ENCODE results near the gene ANXA7.
A peak's percentile ranks its signal among the peaks of the same experiment; 100 is the strongest.

ANXA7 gene

DNA sequence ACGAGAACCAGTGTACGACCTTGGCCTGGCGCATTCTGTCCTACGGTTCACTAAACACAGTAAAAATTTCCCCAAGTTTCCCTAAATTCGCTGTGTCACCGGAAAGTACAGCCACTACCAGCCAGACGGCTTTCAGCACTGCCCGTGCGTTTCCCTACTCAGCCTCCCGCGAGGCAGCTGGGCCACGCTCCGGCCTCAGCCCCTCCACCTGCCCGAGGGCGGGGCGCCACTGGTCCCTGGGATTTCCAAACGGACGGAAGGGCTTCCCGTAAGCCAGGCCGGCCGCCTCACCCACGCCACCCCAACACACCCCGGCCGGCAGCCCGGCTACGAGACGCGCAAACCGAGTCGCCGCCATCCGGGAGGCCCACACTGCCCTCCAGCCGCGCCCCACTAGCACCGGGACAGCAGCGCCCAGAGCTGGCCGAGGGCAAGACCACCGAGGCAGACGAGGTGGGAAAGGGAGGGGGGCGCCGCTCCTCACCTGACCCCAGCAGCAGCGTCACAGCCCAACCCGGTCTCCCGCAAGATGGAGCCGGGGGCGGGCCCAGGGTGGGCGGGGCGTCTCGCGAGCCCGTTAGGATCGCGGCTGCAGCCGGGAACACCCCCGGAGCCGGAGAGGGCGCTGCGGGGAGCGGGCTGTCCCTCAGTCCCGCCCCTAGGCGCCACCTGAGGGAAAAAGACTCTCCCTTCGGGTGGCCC is at the start of gene ANXA7:
TSS of gene ANXA7 (minus strand) at position 531 of the 702 bp plus-strand sequence. CDS start 13,202 bp downstream, outside the sequence.
- peak; percentile 91 for DNase-seq

DNA sequence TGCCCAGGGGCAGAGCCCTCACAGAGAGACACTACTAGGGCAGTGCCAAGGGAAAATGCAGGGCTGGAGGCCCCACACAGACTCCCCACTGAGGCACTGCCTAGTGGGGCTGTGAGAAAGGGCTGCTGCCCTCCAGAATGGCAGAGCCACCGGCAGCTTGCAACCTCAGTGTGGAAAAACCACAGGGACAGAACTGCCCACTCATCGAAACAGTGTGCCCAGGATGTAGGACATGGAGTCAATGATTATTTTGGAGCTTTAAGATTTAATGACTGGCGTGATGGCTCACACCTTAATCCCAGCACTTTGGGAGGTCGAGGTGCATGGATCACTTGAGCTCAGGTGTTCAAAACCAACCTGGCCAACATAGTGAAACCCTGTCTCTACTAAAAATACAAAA is 47.0 kb upstream of the ANXA7 start:
- no peak for DNase-seq

DNA sequence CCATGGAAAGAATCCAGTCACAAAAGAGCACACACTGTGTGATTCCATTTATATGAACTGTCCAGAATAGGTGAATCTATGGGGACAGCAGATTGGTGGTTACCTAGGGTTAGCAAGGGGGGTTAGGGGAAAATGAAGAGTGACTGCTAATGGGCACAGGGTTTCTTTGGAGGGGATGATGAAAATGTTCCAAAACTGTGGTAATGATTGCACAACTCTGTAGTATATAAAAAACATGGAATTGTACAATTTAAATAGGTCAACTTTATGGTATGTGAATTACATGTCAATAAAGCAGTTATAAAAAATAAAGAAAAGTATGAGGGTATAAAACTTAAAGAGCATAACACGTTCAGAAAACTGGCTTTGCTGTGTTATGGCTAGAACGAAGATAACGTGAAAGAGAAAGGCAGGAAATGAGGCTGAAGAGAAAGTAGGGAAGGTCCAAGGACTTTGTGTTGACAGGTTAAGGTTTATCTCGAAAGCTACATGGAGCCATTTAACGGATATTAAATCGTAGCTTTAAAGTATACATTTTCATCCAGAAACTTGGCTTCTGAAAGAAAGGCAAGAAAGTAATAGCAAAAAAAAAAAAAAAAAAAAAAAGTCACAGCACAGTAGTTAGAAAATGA is 45.9 kb upstream of the ANXA7 start:
- no peak for DNase-seq

DNA sequence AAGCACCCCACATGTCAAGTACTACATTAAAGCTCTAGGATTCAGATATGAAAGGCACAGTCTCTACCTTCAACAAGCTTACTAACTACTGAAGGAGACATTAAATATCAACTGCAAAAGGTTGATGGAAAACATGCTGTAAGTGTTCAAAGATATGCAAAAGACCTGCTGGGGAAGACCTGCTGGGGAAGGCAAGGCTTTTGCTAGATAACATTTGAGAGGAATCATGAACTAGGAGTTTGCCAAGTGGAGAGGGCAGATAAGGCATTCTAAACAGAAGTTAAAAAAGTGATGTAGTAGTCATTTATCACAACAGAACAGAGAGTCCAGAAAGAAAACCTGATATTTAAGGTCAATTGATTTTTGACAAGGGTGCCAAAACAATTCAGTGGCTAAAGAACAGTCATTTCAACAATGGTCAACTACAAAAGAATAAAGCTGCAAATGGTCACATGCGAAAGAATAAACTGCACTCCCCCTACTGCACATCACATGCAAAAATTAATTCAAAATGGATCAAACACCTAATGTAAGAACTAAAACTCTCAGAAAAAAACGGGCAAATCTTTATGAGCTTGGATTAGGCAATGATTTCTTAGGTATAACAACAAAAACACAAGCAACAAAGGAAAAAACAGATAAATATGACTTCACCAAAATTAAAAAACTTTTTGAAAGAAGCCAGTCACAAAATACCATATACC is 42.5 kb upstream of the ANXA7 start:
- DNase-seq, result no peak

DNA sequence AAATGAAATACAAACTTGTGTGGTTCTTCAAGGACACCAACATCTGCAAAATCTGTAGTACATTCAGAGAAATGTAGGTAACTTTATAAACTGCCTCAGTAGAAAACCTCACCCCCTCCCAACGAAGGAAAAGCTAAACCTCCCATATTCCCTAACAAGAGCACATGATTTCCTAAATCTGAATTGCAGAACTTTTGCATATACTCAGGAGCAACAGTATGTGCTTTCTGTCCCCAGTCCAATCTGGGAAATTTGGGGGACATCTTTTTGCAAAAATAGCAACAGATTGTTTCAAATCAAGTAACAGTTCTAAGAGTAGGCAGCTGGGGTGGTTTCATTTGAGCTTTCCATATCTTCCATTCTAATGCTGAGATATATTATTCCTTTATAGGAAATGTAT is 35.3 kb upstream of the ANXA7 start:
- DNase-seq, result no peak

DNA sequence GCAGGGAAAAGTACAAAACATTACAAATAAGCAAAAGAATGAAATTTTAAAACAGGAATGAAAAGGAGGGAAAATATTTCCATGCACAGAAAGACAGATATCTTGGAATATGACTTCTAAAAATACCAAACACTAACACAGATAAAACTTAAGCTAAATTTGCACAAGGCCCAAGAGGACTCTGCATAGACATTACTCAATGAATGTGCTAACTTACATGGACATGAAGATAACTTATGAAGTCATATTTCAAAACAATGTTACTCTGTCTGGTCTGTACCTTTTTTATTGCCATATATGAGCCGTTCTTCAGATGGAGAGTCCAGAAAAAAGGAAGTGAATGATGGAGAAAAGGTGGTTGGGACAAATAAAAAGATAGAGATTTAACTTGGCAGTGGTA is 34.5 kb upstream of the ANXA7 start:
- no peak for DNase-seq

DNA sequence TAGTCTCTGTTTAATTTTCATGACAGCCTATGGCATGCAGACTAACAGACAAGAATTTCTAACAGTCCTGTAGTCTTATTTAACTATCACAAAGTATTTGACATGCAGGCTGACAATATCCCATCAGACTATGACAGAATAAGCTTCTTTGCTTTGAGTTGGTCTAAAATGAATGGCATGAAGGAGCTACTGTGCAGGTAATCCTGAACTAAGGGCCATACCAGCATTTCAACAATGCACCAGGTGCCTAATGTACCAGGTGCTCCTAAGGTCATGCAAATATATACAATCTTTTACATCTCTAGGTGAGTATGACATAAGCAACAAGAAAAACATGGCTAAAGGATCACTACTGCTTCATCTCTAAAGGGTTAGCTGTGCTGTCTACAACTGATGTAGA is 33.1 kb upstream of the ANXA7 start:
- no peak for DNase-seq

DNA sequence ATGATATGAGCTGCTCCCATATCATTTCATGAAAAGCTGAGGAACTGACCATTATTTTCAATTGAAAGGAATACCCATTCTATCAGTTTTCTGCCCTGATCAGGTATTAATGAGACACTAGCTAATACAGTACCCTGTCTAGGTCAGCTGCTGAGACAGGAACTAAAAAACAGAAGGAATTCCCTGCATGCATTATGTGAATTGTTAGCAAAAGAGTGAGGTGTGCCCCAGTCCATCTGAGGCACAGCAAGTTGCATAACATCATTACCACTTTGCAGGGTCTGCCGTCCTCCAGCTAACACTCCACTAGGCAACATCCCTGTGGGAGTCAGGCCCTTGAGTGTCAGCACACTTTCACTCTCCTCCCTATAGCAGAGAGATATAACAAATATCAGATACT is 30.6 kb upstream of the ANXA7 start:
- DNase-seq, result no peak

DNA sequence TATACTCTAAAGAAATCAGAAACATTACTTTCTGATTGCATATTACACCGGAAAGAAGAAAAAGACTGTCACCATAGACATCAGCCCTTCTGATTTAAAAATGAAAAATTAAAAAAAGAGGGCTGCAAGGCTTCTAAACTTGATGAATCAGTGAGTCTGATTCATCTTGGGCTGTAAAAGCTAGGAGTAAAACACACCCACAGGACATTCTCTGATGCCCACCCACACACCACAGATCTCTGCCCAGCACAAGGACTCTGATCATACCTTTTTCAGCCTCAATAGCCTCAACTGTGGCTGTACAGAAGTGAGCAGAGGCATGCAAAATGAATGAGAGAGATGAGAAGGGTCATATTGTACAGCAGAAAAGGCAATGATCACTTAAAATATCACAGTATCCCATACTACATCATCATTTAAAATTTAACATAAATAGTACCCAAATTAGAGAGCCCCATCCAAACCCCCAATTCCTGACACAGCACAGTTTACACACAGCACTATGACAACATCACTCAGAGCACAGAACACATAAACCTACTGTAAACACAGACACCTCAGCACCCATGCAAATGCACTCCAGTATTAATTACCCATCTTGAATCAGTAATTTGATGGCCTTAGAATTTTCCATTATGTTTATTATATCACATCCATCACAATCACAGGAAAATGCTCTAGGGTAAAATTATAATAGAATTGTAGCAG is 25.9 kb upstream of the ANXA7 start:
- DNase-seq, result no peak

DNA sequence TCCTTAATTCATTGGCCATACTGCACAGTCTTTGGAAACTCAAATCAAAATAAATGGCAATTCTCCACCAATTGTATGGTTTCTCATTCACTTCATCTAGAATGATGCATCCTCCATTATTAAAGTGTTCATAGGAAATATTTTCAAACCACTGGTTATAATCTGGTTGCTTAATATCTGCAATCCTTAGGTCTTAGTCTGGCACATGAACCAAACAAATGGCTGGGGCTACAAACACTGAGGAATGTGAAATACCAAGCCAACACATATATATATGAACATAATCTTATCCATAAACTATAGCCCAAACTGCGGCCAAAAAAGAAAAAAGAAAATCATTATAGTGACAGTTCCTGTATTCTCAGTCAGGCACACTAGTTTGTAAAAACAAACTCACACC is 25.2 kb upstream of the ANXA7 start:
- DNase-seq, result no peak

DNA sequence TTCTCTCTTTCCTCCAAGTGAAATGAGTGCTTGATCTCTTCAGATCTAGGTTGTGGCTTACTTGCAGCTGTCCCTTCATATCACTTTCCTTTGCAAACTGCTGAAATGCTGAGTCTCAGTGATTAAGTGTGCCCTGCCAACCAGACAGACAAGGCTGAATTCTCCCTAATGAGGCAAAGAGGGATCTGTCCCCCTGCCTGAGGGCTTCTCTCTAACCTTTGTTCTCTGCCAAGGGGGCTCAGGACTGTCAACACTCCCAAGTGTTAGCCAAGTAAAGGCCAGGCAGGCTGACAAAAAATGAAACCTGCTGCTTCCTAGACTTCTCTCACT is 19.6 kb upstream of the ANXA7 start, which contains the start of gene MSS51:
TSS of gene MSS51 (minus strand) at position 24 of the 330 bp plus-strand sequence. CDS start 5,277 bp downstream, outside the sequence.
- no peak for DNase-seq

DNA sequence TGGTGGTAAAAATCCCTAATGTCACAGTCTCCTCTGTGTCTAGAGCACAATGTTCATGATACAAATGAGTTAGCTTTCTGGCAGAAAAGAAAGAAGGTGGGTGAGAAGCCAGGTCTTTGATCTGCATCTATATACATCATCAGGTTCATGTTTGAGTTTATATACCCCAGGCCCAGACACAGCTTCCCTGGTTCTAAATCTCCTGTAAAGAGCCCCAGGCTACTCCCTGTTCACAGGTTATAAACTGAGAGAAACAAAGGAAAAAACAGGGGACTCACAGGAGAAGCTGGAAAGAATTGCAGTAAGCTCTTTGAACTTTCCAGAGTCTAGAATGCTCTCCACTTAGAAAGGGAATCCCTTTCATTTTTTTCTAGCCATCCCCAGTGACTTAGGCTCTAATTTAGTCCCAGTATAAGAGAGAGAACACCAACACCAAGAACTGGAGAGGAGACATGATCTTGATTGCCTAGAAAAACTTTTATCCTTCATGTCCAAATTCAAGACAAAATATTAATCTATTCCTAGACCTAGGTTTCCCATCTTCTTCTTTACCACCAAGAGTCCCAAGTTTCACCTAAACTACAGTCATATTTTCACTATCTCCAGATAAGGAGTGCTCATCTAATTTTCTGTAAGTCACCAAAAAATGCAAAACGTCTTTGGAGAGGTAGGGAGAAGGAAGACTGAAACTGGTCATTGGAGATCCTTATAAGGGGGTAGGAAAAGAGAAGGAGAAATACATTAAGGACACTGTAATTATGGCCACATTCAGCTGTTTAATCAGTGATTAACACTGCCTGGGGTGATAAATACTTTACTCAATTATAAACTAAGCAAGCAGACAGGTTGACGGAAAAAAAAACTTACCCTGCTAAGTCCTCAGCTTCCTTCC is 19.0 kb upstream of the ANXA7 start:
- no peak for DNase-seq

DNA sequence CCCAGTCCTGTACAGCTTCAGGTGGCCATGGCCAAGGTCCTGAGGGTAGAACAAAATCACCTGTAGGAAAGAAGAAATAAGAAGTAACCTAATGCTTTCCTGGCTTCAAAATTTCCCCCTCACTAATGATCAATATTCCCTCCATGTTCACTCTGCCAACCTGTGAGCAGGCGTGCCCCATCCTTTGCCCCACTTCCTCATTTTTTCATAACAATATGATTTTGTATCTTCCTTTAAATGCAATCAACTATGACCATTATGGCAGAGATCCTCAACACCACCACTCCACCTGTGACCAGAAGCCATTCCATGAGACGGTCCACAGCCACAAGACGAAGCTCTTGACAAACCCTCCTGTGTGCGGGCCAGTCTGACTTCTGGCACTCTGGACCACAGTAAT is 12.5 kb upstream of the ANXA7 start:
- no peak for DNase-seq

DNA sequence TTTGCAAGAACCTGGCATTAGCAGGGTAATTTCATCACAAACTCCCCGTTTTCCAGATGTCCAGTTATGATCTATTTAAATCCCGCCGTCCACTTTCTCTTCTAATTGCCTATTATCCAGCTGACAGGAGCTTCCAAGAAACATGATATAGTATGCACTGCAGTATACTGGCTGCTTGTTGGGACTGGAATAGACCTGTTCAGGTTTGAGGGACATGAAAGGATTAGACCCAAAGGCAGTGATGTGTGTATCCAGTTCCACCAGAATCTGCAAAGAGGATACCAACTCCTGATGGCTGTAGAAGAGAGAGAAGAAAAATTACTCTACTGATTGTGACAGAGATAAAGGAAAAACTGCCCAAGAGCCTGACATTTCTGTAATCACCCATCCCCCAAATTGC is 10.6 kb upstream of the ANXA7 start:
- no peak for DNase-seq

DNA sequence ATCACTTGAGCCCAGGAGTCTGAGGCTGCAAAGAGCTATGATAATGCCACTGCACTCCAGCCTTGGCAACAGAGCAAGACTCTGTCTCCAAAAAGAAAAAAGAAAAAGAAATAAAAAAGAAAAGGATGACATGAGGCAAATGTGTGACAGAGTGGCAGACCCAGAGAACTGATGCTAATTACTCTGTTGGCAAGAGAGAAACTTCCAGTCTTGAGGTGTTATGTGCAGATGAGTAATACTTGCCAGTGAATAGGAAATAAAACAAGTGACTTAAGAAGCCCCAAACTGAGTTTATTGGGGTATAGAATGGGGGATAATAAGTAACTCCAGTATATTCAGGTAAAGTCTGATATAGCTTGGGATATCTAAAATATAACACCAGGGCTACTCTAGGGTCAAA is 9.5 kb upstream of the ANXA7 start:
- no peak for DNase-seq

DNA sequence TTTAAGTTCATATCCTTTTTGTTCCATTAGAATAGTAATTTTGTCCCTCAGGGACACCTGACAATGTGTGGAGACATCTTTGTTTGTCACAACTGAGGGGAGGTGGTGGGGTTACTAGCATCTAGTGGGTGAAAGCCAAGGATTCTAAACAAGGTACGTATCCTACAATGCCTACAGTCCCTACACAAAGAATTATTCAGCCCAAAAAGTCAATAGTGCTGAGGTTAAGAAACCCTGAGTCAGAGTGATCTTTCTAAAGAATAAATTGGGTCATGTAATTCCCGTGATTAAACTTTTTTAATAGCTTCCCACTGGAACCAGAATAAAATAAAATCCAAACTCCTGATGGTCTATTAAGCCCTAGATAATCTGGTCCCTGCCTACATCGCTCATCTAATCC is 2.7 kb upstream of the ANXA7 start:
- no peak for DNase-seq

DNA sequence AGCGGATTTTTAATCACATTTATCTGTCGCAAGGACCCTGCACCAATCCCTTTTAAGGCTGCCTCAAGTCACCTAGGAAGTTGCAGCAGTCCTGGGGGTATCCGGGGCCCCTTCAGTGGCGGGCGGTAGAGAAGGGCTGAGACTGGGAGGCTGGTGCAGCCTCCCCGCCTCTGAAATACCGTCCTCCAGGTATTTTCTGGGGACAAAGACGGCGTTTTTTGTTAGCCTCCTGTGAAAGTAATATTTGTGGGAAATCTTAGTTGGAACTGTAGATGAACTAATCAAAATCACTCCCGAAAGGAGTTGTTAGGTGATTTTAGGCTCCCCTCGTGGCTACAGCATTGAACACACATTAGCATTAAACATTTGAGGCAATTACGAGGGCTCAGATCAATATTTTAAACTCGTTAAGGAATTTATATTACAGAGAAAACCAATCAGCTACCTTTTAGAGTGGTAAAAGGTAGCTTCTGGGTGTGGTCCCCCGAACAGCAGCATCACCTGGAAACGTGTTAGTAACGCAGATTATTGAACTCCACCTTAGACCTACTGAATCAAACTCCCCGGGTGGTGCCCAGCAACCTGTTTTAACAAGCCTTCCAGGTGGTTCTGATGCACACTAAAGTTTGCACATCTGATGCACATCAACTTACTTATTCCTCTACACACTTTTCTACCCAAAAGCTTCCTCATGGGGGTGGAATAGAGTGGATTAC is 530 bp upstream of the ANXA7 start:
- peak; percentile 5 for DNase-seq

DNA sequence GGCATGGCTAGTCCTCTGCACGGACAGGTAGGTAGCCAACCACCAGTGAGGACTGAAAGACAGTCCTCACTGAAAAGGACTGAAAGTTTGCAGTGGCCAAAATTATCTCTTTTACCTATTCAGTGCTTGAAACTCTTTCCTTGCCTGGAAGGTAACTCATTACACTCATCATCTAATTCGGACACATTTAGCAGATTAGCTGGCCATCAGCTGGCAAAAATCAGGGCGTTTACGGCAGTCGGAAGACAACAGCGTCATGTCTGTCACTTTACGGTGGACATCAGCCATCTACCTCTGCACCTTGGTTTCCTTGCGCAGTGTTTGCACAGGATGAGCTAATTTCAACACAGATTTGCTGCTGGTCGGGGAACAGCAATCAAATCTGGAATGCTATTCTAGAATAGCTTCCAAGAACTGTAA is 740 bp downstream of the ANXA7 start:
- peak; percentile 65 for DNase-seq

DNA sequence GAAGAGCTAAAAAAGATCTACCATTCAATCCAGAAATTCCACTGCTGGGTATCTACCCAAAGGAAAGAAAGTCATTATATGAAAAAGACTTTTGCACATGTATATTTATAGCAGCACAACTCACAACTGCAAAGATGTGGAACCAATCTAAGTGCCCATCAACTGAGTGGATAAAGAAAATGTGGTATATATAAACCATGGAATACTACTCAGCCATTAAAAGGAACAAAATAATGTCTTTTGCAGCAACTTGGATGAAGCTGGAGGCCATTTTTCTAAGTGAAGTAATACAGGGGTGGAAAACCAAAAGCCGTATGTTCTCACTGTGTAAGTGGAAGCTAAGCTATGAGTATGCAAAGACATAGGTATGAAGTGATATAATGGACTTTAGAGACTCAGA is 3.0 kb downstream of the ANXA7 start:
- DNase-seq, result no peak

DNA sequence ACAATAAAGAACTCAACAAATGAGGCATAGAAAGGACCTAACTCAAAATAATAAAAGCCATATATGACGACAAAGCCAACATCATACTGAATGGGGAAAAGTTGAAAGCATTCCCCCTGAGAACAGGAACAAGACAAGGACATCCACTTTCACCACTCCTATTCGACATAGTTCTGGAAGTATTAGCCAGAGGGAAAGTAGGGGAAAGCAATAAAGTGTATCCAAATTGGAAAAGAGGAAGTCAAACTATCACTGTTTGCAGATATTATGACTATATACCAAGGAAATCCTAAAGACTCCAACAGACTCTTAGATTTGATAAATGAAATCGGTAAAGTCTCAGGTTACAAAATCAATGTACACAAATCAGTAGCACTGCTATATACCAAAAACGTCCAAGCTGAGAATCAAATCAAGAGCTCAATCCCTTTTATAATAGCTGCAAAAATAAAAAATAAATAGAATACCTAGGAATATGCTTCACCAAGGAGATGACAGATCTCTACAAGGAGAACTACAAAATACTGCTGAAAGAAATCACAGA is 4.8 kb downstream of the ANXA7 start:
- no peak for DNase-seq

DNA sequence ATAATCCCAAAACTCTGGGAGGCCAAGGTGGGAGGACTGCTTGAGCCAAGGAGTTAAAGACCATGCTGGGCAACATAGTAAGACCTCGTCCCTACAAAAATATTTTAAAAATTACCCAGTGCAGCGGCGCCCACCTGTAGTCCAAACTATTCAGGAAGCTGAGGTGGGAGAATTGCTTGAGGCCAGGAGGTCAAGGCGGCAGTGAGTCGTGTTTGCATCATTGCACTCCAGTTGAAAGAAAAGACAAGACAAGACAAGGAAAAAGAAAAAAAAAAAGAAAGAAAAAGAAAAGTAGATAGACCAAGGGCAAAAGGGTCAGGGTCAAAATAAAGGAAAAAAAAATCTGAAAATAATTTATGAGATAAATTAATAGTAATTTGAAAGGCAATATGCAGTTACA is 5.8 kb downstream of the ANXA7 start:
- DNase-seq, result no peak

DNA sequence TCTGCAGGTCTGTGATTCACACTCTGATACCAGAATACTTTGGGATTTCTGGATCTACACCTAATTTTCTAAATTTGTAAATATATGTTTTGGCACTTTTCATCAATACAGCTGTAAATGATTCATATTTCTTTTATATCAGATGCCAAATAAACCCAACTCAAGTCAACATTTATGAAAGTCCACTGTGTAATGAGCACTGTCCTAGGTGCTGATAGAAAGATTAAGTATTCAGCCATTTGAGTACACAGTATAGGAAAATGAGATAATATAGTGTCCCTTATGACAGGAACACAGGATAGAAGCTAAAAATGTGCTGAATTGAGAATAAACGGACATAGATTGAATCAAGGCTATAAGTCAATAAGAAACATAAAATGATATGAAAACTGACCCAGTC is 6.4 kb downstream of the ANXA7 start:
- no peak for DNase-seq

Measured in RPMI8226 (cell line).